ENCODE measurements around the gene CRTAP. TPM values are rescaled to one million over a fixed set of nuclear protein-coding genes. Genes with fewer than 3 reads are reported as not detected.
A peak's percentile ranks its signal among the peaks of the same experiment; 100 is the strongest.
"Not testable (repeated sequence)": the region's sequence is repeated elsewhere in the genome, so short reads cannot be mapped to it uniquely, and the experiment has no call there.

The CRTAP gene
- 100 to 1,000 TPM in 1 of 2 donors, 10 to 100 TPM in 1; 97.2 to 140 TPM for total RNA-seq

- TF ChIP-seq, protein P1, sequence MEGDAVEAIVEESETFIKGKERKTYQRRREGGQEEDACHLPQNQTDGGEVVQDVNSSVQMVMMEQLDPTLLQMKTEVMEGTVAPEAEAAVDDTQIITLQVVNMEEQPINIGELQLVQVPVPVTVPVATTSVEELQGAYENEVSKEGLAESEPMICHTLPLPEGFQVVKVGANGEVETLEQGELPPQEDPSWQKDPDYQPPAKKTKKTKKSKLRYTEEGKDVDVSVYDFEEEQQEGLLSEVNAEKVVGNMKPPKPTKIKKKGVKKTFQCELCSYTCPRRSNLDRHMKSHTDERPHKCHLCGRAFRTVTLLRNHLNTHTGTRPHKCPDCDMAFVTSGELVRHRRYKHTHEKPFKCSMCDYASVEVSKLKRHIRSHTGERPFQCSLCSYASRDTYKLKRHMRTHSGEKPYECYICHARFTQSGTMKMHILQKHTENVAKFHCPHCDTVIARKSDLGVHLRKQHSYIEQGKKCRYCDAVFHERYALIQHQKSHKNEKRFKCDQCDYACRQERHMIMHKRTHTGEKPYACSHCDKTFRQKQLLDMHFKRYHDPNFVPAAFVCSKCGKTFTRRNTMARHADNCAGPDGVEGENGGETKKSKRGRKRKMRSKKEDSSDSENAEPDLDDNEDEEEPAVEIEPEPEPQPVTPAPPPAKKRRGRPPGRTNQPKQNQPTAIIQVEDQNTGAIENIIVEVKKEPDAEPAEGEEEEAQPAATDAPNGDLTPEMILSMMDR (IDR thresholded peaks at IDR 0.05) = no peak
- Histone ChIP-seq H3K9me3 (no peaks in the 10 kb centered on the region), H3K27me3 (no peaks in the 10 kb centered on the region), H3K27ac (peak within 1 kb of the TSS; percentile 97 to 98), H3K36me3 (no peaks in the 10 kb centered on the region), H3K4me1 (peaks cover 0 to 26% of the 10 kb centered on the region in 2 donors), H3K4me3 (peak within 1 kb of the TSS; percentile 67 to 75)
- peak; percentile 96 for DNase-seq (ENCODE audit: low spot score)
Measured at GRCh38 chr3:33113772-33114621, at the start of gene CRTAP. Gene CRTAP, plus strand, starts transcription at chr3:33114014. Its CDS starts 64 bp downstream, at chr3:33114078.

DNA sequence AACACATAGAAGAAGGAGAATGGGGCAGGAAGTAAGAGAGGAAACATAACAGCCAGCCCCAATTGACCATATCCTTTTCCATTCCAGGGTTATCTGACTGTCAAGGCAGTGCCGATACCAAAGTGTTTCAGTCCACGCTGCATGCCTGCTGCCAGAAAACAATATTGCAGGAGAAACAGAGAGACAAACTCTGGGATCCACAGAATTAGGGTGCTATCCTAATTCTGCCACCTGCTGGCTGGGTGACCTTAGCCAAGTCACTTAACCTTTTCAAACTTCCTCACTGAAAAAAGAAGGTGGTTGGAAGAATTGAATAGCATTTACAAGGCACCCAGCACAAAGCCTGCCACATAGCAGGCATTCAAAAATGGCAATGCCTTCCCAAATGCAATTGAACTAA, 48.9 kb upstream of the CRTAP start:
- no peaks in the 10 kb centered on the region for H3K4me1 ChIP-seq
- no peaks in the 10 kb centered on the region for H3K9me3 ChIP-seq
- no peaks in the 10 kb centered on the region for H3K27me3 ChIP-seq
- no peak overlapping the region for H3K4me3 ChIP-seq
- H3K36me3 ChIP-seq = peaks cover 48% of the 10 kb centered on the region
- H3K27ac ChIP-seq = no peak overlapping the region
- no peak for DNase-seq (ENCODE audit: low spot score)
- TF ChIP-seq, protein P1 (IDR thresholded peaks at IDR 0.05) = no peak

- no peak for DNase-seq (ENCODE audit: low spot score)
- Histone ChIP-seq H3K9me3 (no peaks in the 10 kb centered on the region), H3K36me3 (peaks cover 59% of the 10 kb centered on the region), H3K27ac (no peak overlapping the region), H3K27me3 (no peaks in the 10 kb centered on the region), H3K4me1 (no peaks in the 10 kb centered on the region), H3K4me3 (no peak overlapping the region)
- TF ChIP-seq, protein P1 (IDR thresholded peaks at IDR 0.05) = no peak
Measured at GRCh38 chr3:33067484-33067883, 46.3 kb upstream of the CRTAP start.

- not testable (repeated sequence) for H3K27me3 ChIP-seq; H3K9me3 ChIP-seq; DNase-seq (ENCODE audit: low spot score); H3K27ac ChIP-seq; H3K4me3 ChIP-seq; H3K4me1 ChIP-seq
- peaks cover 41% of the 10 kb centered on the region for H3K36me3 ChIP-seq
Measured at GRCh38 chr3:33069862-33070261, 44.0 kb upstream of the CRTAP start.

DNA sequence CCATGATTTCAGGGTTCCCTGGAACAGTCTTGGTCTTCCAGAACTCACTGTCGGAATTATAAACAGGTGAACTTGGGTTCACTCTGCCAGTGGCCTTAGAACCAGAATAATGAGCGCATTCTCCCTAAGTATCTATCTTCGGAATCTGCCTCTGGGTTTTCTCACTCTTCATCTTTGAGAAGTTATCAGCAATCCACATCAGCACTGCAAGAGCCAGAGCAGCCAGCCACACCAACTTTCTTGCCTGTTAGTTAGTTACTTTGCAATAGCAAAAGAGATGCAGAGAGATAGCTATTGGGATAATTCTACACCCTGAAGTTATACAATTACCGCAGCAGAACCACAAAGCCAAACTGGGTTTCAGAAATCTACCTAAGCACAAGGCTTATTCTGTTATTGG, 42.6 kb upstream of the CRTAP start:
- TF ChIP-seq, protein P1 (IDR thresholded peaks at IDR 0.05) = no peak
- peaks cover 33% of the 10 kb centered on the region for H3K36me3 ChIP-seq
- no peak overlapping the region for H3K4me3 ChIP-seq
- no peak for DNase-seq (ENCODE audit: low spot score)
- H3K4me1 ChIP-seq = peaks cover 0 to 3% of the 10 kb centered on the region in 2 donors
- no peaks in the 10 kb centered on the region for H3K9me3 ChIP-seq
- H3K27me3 ChIP-seq = no peaks in the 10 kb centered on the region
- H3K27ac ChIP-seq = no peak overlapping the region

DNA sequence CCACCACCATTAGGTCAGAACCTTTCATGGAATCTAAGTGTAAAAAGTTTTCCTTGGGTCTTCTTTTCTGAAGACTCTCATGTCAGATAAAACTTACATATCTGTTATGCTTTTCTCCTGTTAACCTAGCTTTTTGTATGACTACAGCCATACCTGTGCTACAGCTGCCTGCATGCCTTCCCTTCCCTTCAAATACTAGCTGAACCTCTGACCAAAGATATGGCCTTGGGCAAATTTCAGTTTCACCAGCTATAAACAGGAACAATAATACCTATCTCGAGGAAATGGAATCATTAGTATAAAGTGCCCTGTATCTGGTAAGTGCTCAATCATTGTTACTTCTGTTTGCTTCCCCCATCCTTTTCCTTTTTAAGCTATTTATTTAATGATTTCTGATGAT, 41.9 kb upstream of the CRTAP start:
- Histone ChIP-seq H3K9me3 (no peaks in the 10 kb centered on the region), H3K27ac (no peak overlapping the region), H3K4me1 (peaks cover 0 to 3% of the 10 kb centered on the region in 2 donors), H3K36me3 (peaks cover 33% of the 10 kb centered on the region), H3K27me3 (no peaks in the 10 kb centered on the region), H3K4me3 (no peak overlapping the region)
- TF ChIP-seq, protein P1 (IDR thresholded peaks at IDR 0.05) = no peak
- DNase-seq (ENCODE audit: low spot score) = no peak

All from right atrium auricular region (tissue), 2 donors.